Measurements from ENCODE around the gene RNF138.
A peak's percentile ranks its signal among the peaks of the same experiment; 100 is the strongest.
"Not testable (repeated sequence)": the region's sequence is repeated elsewhere in the genome, so short reads cannot be mapped to it uniquely, and the experiment has no call there.

RNF138 gene

DNA sequence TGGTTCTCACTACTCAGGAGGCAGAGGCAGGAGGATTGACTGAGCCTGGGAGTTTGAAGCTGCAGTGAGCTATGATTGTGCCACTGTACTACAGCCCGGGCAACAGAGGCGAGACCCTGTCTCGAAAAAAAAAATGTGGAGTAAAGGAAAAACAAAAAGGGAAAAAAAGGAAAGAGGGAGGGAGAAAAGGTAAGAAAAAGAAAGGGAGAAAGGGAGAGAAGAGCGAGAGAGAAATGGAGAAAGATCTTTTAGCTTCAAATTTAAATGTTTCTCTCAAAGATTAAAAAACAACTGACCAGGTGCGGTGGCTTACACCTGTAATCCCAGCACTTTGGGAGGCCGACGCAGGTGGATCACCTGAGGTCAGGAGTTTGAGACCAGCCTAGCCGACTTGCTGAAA, 7.9 kb upstream of the RNF138 start:
- no peak overlapping the region for H2AFZ ChIP-seq (ENCODE audit: low read depth, low read length)
- H3K36me3 ChIP-seq (ENCODE audit: insufficient read depth, low read length), result no peaks in the 10 kb centered on the region
- H3K4me1 ChIP-seq (ENCODE audit: insufficient read depth, low read length), result peaks cover 2% of the 10 kb centered on the region

DNA sequence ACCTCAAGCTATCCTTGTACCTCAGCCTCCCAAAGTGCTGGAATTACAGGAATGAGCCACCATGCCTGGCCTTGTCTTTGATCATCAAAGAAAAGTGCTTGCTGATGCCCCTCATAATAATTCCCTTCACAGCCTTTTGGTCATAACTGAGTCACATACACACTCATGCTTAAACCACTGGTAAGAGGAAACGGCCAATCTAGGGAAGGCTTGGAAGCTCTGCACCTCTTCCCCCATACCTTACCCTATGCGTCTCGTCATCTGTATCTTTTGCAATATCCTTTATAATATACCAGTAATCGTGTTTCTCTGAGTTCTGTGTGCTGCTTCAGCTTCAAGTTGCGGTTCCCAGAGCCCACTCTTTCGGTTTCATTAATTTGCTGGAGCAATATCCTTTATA, 4.8 kb upstream of the RNF138 start:
- Histone ChIP-seq H3K36me3 (ENCODE audit: insufficient read depth, low read length) (no peaks in the 10 kb centered on the region), H3K4me1 (ENCODE audit: insufficient read depth, low read length) (peaks cover 2% of the 10 kb centered on the region), H3K27me3 (ENCODE audit: insufficient read depth, low read length) (no peaks in the 10 kb centered on the region), H3K4me3 (ENCODE audit: low read length) (no peak overlapping the region), H2AFZ (ENCODE audit: low read depth, low read length) (no peak overlapping the region), H3K9me3 (ENCODE audit: low read length) (no peaks in the 10 kb centered on the region)

More for the DNA sequence above, 7.9 kb upstream of the RNF138 start:
- H3K4me3 ChIP-seq (ENCODE audit: low read length), result no peak overlapping the region
- no peaks in the 10 kb centered on the region for H3K9me3 ChIP-seq (ENCODE audit: low read length)
- H3K27me3 ChIP-seq (ENCODE audit: insufficient read depth, low read length), result no peaks in the 10 kb centered on the region

DNA sequence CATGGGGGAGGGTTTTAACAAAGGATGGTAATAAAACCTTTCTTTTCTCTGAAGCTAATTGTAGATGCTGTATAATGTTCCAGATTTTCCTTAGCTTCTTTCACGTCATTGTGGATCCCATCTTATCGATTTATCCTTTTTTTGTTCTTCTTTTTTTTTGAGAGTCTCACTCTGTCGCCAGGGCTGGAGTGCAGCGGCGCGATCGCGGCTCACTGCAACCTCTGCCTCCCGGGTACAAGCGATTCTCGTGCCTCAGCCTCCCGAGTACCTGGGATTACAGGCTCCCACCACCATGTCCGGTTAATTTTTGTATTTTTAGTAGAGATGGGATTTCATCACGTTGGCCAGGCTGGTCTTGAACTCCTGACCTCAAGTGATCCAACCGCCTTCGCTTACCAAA, 843 bp upstream of the RNF138 start:
- H2AFZ ChIP-seq (ENCODE audit: low read depth, low read length); H3K4me3 ChIP-seq (ENCODE audit: low read length); H3K9me3 ChIP-seq (ENCODE audit: low read length); H3K27me3 ChIP-seq (ENCODE audit: insufficient read depth, low read length): not testable (repeated sequence)
- Histone ChIP-seq H3K4me1 (ENCODE audit: insufficient read depth, low read length) (peaks cover 18% of the 10 kb centered on the region), H3K36me3 (ENCODE audit: insufficient read depth, low read length) (peaks cover 17% of the 10 kb centered on the region)

DNA sequence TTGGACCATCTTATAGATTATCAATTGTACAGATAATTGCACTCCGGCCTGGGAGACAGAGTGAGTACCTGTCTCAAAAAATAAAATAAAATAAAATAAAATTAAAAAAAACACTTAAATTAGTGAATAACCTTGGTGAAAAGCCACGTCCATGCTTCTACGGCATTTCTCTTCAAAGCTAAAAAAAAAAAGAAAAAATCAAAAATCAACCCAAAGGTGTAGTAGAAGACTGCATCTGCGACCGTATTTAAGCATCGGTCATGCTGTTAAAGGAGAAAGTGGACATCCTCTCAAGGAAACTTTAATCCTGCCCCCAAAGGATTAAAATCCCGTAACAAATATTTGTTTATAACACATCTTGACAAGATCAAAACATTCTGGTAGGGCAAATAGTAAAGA, 350 bp upstream of the RNF138 start:
- peak overlapping the region; percentile 93 for H2AFZ ChIP-seq (ENCODE audit: low read depth, low read length)
- peaks cover 18% of the 10 kb centered on the region for H3K4me1 ChIP-seq (ENCODE audit: insufficient read depth, low read length)
- no peaks in the 10 kb centered on the region for H3K27me3 ChIP-seq (ENCODE audit: insufficient read depth, low read length)
- peaks cover 18% of the 10 kb centered on the region for H3K36me3 ChIP-seq (ENCODE audit: insufficient read depth, low read length)
- no peaks in the 10 kb centered on the region for H3K9me3 ChIP-seq (ENCODE audit: low read length)
- H3K4me3 ChIP-seq (ENCODE audit: low read length), result peak overlapping the region; percentile 94

DNA sequence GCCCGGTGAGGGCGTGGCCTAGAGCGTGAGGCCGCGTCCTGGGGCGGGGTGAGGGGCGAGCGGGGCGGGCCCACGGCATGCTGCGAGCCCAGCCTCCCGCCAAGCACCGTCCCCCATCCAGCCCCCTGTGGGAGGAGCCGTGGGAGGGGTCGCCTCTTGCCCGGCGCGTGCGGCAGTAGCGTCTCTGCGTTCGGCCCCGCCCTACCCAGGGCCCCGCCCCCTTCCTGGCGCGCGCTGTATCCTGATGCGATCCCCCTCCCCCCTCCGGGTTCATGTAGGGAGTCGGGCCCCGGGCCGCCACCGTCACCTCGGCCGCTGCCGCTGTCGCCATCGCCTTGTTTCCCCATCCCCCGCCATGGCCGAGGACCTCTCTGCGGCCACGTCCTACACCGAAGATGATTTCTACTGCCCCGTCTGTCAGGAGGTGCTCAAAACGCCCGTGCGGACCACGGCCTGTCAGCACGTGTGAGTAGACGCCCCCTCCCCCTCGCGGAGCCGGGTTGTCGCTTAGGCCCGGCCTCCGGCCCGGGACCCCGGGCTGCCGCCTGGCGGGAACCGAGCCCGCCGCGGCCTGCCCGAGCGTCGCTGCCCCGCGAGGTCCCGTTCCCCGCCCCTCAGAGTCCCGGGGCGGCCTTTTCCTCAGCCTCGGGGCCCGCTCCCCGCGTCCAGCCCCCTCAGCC, 888 bp downstream of the RNF138 start:
- peak overlapping the region; percentile 93 for H2AFZ ChIP-seq (ENCODE audit: low read depth, low read length)
- peaks cover 18% of the 10 kb centered on the region for H3K4me1 ChIP-seq (ENCODE audit: insufficient read depth, low read length)
- H3K36me3 ChIP-seq (ENCODE audit: insufficient read depth, low read length), result peaks cover 25% of the 10 kb centered on the region
- no peaks in the 10 kb centered on the region for H3K9me3 ChIP-seq (ENCODE audit: low read length)
- no peaks in the 10 kb centered on the region for H3K27me3 ChIP-seq (ENCODE audit: insufficient read depth, low read length)
- peak overlapping the region; percentile 94 for H3K4me3 ChIP-seq (ENCODE audit: low read length)

DNA sequence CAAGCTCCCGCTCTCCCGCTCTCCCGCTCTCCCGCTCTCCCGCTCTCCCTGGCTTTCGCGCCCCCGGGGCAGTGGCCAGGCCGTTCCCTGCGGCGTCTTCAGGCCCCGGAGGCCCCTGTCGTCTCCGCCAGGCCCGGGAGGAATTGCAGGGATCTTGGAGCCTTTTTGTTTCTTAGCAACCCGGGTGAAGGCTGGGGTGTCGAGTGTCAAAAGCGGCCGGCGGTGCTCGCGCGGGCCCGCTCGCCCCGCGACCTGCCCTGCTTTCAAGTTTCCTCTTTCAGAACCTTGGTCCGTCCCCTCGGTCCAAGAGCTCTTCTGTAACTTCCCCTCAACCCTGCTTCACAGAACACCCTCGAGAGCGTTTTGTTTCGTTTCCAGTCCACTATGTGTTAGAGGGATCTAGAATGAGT, 1.4 kb downstream of the RNF138 start:
- Histone ChIP-seq H3K4me1 (ENCODE audit: insufficient read depth, low read length) (peaks cover 18% of the 10 kb centered on the region), H3K27me3 (ENCODE audit: insufficient read depth, low read length) (no peaks in the 10 kb centered on the region), H3K9me3 (ENCODE audit: low read length) (no peaks in the 10 kb centered on the region), H3K4me3 (ENCODE audit: low read length) (peak overlapping the region; percentile 94), H3K36me3 (ENCODE audit: insufficient read depth, low read length) (peaks cover 25% of the 10 kb centered on the region), H2AFZ (ENCODE audit: low read depth, low read length) (peak overlapping the region; percentile 84)

DNA sequence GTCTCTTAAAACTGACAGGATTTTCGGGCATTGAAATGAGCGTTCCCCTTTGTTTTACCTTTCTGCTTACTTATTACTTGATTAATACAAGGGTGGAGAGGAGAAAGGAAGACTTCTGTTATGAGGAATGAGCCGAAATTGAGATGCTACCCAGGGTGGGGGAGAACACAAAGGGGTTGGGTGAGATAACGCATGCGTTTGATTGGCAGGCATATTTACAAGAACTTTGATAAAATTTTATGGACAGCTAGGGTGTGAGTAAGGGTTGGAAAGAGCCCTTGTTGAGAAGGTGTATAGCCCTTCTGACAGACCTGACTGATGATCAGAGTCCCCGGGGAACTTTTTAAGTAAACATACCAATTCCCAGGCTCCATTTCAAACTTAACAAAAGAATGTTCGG, 1.8 kb downstream of the RNF138 start:
- peak overlapping the region; percentile 94 for H3K4me3 ChIP-seq (ENCODE audit: low read length)
- H3K9me3 ChIP-seq (ENCODE audit: low read length), result no peaks in the 10 kb centered on the region
- H2AFZ ChIP-seq (ENCODE audit: low read depth, low read length), result peak overlapping the region; percentile 84
- peaks cover 18% of the 10 kb centered on the region for H3K4me1 ChIP-seq (ENCODE audit: insufficient read depth, low read length)
- no peaks in the 10 kb centered on the region for H3K27me3 ChIP-seq (ENCODE audit: insufficient read depth, low read length)
- peaks cover 25% of the 10 kb centered on the region for H3K36me3 ChIP-seq (ENCODE audit: insufficient read depth, low read length)

DNA sequence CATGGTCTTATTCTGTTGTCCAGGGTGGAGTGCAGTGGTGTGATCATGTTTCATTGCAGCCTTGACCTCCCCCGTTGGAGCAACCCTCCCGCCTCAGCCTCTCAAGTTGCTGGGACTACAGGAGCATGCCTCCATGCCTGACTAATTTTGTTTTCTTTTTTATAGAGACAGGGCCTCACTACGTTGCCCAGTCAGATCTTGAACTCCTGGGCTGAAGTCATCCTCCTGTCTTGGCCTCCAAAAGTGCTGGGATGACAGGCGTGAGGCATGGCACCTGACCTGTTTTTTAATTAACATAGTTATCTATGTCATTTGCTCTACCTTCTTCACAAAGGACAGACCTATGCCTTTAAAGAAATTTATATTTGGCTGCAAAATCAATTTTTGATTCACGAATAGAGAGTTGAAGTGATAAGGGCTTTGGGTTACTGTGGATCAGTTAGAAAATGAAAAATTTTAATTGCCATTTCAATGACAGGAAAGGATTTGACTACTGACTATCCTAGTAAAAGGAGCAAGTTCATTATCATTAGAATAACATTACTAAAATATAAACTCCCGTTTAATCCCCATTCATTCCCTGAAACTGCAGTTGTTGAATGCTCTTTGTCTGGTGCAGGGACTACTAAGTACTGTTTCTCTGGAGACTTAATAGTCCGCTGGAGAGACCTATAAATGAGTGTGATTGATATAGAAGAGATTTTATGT, 3.7 kb downstream of the RNF138 start:
- Histone ChIP-seq H3K9me3 (ENCODE audit: low read length) (no peaks in the 10 kb centered on the region), H3K4me1 (ENCODE audit: insufficient read depth, low read length) (peaks cover 18% of the 10 kb centered on the region), H3K4me3 (ENCODE audit: low read length) (no peak overlapping the region), H2AFZ (ENCODE audit: low read depth, low read length) (no peak overlapping the region), H3K27me3 (ENCODE audit: insufficient read depth, low read length) (no peaks in the 10 kb centered on the region), H3K36me3 (ENCODE audit: insufficient read depth, low read length) (peaks cover 33% of the 10 kb centered on the region)

DNA sequence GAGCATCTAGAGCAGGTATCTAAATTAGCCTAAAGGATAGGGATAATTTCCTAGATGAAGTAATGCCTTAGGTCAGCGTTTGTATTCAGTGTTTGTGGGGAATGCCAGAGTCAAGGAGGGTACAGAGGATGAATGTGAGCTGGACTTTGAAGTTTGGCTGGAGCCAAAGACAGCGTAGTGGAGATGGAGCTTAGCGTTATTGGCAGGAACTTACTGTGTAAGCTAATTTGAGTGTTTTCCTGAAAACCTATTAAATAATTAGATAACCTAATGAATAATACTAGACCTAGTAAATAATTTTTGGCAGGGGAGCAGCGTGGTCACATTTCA, 4.2 kb downstream of the RNF138 start:
- H3K27me3 ChIP-seq (ENCODE audit: insufficient read depth, low read length), result no peaks in the 10 kb centered on the region

DNA sequence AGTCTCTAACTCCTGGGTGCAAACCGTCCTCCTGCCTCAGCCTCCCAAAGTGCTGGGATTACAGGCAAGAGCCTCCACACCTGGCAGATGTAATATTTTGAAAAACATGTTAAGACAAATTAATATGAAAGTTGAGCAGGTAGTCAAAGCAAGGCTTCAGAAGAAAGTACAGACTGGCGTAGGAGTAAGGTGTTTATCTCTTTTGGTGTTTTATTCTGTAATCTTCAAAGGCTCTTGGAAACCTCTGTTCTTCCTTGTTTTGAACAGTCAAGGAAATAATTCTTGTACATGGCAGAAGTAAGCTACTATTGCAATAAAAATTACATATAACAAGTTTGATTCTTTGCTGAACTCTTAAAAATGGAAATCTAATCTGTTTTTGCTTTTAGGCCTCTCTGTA, 5.3 kb downstream of the RNF138 start:
- peaks cover 35% of the 10 kb centered on the region for H3K36me3 ChIP-seq (ENCODE audit: insufficient read depth, low read length)
- peaks cover 18% of the 10 kb centered on the region for H3K4me1 ChIP-seq (ENCODE audit: insufficient read depth, low read length)
- H3K4me3 ChIP-seq (ENCODE audit: low read length), result no peak overlapping the region
- H3K9me3 ChIP-seq (ENCODE audit: low read length), result peaks cover 4% of the 10 kb centered on the region
- no peak overlapping the region for H2AFZ ChIP-seq (ENCODE audit: low read depth, low read length)
- no peaks in the 10 kb centered on the region for H3K27me3 ChIP-seq (ENCODE audit: insufficient read depth, low read length)

More for the DNA sequence above, 4.2 kb downstream of the RNF138 start:
- peaks cover 33% of the 10 kb centered on the region for H3K36me3 ChIP-seq (ENCODE audit: insufficient read depth, low read length)
- H2AFZ ChIP-seq (ENCODE audit: low read depth, low read length), result no peak overlapping the region
- H3K4me3 ChIP-seq (ENCODE audit: low read length), result no peak overlapping the region
- H3K4me1 ChIP-seq (ENCODE audit: insufficient read depth, low read length), result peaks cover 18% of the 10 kb centered on the region
- no peaks in the 10 kb centered on the region for H3K9me3 ChIP-seq (ENCODE audit: low read length)

DNA sequence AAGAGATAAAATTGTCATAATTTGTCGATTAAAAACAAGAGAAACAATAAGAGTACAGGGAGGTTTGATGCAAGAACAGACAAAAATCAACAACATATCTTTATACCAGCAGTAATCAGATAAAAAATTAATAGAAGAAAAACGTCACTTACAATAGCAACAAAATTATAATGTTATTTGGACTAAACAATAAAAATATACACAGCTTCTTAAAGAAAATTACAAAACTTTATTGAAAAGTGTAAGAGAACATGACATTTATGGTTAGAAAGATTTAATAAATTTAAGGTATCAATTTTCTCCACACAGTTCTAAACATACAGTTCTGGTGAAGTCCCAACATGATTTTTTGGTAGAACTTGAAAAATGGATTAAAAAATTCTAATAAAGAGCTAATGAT, 12.8 kb downstream of the RNF138 start:
- H2AFZ ChIP-seq (ENCODE audit: low read depth, low read length), result no peak overlapping the region
- peaks cover 16% of the 10 kb centered on the region for H3K36me3 ChIP-seq (ENCODE audit: insufficient read depth, low read length)
- no peaks in the 10 kb centered on the region for H3K27me3 ChIP-seq (ENCODE audit: insufficient read depth, low read length)
- no peak overlapping the region for H3K4me3 ChIP-seq (ENCODE audit: low read length)
- peaks cover 4% of the 10 kb centered on the region for H3K9me3 ChIP-seq (ENCODE audit: low read length)
- no peaks in the 10 kb centered on the region for H3K4me1 ChIP-seq (ENCODE audit: insufficient read depth, low read length)

DNA sequence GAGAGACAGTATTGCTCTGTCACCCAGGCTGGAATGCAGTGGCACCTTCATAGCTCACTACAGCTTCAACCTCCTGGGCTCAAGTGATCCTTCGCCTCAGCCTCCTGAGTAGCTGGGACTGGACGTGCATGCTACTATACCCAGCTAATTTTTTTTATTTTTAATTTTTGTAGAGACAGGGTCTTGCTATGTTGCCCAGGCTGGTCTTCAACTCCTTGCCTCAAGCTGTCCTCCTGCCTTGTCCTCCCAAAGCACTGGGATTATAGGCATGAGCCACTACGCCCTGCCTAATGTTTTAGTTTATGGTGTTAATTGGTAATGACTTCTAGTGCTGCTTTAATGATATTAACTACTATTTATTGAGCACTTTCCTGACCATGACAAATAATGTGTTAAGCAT, 18.3 kb downstream of the RNF138 start:
- Histone ChIP-seq H3K9me3 (ENCODE audit: low read length) (no peaks in the 10 kb centered on the region), H3K36me3 (ENCODE audit: insufficient read depth, low read length) (peaks cover 34% of the 10 kb centered on the region), H3K27me3 (ENCODE audit: insufficient read depth, low read length) (no peaks in the 10 kb centered on the region), H3K4me3 (ENCODE audit: low read length) (no peak overlapping the region), H3K4me1 (ENCODE audit: insufficient read depth, low read length) (no peaks in the 10 kb centered on the region), H2AFZ (ENCODE audit: low read depth, low read length) (no peak overlapping the region)

DNA sequence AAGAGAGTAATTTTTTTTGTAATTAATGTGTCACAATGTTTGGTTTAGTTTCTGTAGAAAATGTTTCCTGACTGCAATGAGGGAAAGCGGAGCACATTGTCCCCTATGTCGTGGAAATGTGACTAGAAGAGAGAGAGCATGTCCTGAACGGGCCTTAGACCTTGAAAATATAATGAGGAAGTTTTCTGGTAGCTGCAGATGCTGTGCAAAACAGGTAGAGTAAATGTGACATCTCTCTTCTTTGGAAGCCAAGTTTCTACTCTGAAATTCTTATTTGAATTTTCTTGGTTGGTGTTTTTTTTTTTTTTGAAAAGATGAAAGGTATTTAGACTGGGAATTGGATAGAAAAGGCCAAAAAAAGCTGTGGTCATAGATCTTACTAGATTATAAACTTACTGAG, 20.0 kb downstream of the RNF138 start:
- H3K9me3 ChIP-seq (ENCODE audit: low read length), result no peaks in the 10 kb centered on the region
- no peaks in the 10 kb centered on the region for H3K27me3 ChIP-seq (ENCODE audit: insufficient read depth, low read length)
- H3K36me3 ChIP-seq (ENCODE audit: insufficient read depth, low read length), result peaks cover 46% of the 10 kb centered on the region
- H3K4me1 ChIP-seq (ENCODE audit: insufficient read depth, low read length), result no peaks in the 10 kb centered on the region
- H3K4me3 ChIP-seq (ENCODE audit: low read length), result no peak overlapping the region
- H2AFZ ChIP-seq (ENCODE audit: low read depth, low read length), result no peak overlapping the region

DNA sequence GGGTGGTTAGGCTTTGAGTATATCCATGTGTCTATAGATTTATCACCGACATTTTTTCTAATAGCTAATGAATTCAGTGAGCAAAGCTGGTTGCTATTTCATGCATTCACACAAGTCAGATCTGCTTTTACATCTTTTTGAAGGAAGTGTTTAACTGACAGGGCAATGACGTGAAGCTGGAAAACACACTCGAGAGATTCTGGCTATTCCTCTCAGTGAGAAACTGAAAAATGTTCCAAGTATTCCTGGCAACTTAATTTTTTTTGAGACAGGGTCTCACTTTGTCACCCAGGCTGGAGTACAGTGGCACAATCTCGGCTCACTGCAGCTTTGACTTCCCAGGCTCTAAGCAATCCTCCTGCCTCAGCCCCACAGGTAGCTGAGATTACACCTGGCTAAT, 21.2 kb downstream of the RNF138 start:
- Histone ChIP-seq H3K9me3 (ENCODE audit: low read length) (no peaks in the 10 kb centered on the region), H3K36me3 (ENCODE audit: insufficient read depth, low read length) (peaks cover 55% of the 10 kb centered on the region), H3K4me3 (ENCODE audit: low read length) (no peak overlapping the region), H3K4me1 (ENCODE audit: insufficient read depth, low read length) (no peaks in the 10 kb centered on the region), H2AFZ (ENCODE audit: low read depth, low read length) (no peak overlapping the region), H3K27me3 (ENCODE audit: insufficient read depth, low read length) (no peaks in the 10 kb centered on the region)
